AG04449 (cell line): ENCODE data around the gene TNNT2.

ENCODE experiments used
- CTCF ChIA-PET: fragments of 350-600 bp; formaldehyde crosslinking; extraction: SDS; loops from one replicate; lab custom pipeline; 2021; ENCODE audit warnings: antibody characterized with exemption; lab: Yijun Ruan, JAX
- POLR2A ChIA-PET: fragments of 400-600, 350-600 bp; formaldehyde crosslinking; extraction: SDS; loops from one replicate; lab custom pipeline; 2020; ENCODE audit warnings: antibody characterized with exemption, inconsistent platforms; lab: Yijun Ruan, JAX
- DNase-seq: peaks from one replicate; pipeline ENCODE4 v3.0.0-alpha.2; 2010; ENCODE audit warnings: low read depth, low spot score
- H3K4me3 ChIP-seq: 2 replicates; pipeline ENCODE4 v1.5.1; 2011; ENCODE audit warnings: low read depth, mild to moderate bottlenecking, control low read depth, low read length
- TF ChIP-seq, protein P1 (sequence below): IDR thresholded peaks from one replicate; pipeline ENCODE4 v1.5.1; 2011; ENCODE audit warnings: mild to moderate bottlenecking, moderate library complexity, low read length, control low read depth, inconsistent platforms; ENCODE audit not compliant: insufficient read depth; ENCODE audit errors: missing control alignments

Gene TNNT2

DNA sequence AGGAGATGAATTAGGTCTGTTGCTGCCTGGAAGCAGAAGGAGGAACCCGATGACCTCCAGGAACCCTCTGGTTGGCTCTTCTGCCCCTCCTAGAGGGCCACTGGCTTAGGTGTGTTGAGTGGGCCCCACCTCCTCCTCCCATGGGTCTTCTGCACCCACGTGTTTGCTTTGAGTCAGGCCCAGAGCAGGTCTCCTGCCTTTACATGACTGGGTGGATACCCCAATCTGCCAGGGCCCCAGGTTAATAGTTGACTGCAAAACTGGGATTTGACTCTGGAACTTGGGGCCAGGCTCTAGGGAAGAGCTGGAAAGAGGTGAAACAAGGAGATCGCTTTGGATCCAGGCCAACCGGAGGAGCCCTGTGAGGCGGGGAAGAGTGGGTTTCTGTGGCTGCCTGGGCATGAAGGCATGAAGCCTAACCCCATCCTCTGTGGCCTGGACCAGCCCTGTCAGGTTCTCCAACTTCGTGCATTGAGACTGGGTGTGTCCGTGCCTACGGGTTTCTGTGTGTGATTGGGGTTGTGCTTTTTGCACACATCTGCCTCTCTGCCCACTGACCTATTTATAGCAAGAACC lies 29.4 kb upstream of the TNNT2 start:
- CTCF ChIA-PET = interaction anchor here (0.6 to 13.7 kb wide), 19 partner anchors 12 to 153 kb away, joined by 3 to 195 read pairs (median 8); no protein-coding TSS in a partner anchor
- TF ChIP-seq, protein P1, sequence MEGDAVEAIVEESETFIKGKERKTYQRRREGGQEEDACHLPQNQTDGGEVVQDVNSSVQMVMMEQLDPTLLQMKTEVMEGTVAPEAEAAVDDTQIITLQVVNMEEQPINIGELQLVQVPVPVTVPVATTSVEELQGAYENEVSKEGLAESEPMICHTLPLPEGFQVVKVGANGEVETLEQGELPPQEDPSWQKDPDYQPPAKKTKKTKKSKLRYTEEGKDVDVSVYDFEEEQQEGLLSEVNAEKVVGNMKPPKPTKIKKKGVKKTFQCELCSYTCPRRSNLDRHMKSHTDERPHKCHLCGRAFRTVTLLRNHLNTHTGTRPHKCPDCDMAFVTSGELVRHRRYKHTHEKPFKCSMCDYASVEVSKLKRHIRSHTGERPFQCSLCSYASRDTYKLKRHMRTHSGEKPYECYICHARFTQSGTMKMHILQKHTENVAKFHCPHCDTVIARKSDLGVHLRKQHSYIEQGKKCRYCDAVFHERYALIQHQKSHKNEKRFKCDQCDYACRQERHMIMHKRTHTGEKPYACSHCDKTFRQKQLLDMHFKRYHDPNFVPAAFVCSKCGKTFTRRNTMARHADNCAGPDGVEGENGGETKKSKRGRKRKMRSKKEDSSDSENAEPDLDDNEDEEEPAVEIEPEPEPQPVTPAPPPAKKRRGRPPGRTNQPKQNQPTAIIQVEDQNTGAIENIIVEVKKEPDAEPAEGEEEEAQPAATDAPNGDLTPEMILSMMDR = no peak
- no peak for DNase-seq
- no peak overlapping the region for H3K4me3 ChIP-seq
- POLR2A ChIA-PET = no interaction called here

DNA sequence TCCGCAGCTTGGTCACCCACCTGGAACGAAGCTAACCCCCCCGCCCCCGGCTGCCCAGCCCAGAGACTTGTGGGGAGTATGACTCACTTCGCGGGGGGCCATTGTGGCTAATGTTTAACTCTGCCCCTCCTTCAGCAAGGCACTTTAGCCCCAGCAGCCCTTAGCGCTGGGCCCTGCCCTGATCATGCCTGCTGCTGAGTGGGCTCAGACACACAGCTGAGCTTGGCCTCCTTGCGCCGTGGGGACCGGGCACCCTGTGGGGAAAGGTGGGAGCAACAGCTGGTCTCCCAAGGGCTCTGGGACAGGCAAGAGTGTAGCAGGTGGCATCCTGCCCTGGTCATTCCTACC lies 28.0 kb upstream of the TNNT2 start:
- ChIA-PET POLR2A (no interaction called here), CTCF (interaction anchor here (0.9 to 13.7 kb wide), 14 partner anchors 12 to 153 kb away, joined by 3 to 195 read pairs (median 6); no protein-coding TSS in a partner anchor)
- no peak for DNase-seq

DNA sequence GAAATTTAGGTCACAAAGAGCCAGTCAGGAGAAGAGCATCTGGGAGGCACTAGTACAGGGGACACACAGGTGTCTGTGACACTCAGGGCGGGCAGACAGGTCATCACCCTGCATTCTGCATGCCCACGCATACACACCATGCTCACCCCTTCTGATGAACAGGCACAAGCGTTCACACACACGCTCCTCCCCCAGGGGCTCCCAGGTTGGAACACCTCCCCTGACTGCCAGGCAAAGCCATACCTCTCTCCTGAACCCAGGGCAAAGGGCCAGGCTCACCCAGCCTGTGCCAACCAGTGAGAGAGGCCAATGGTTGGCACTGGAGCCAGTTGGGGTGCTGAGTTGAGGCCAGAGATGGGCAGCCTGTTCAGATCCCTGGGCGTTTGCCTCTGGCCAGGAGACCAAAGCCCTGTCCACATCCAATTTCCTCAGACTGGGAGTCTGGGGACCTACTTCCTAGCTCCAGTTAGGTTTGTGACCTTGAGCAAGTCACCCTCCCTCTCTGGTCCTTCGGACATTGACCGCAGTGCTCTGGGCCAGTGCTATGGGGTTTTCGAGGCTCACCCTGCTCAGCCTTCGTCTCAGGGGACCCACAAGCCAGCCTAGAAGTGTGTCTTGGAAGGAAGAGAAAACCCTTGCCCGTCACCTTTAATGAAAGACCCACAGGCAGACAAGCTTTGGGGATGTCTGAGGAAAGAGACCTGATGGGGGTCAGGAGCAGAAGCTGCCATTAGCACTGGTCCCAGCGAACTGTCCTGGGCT lies 27.4 kb upstream of the TNNT2 start:
- DNase-seq = no peak
- POLR2A ChIA-PET = no interaction called here
- no peak overlapping the region for H3K4me3 ChIP-seq
- TF ChIP-seq, protein P1 = no peak
- CTCF ChIA-PET = interaction anchor here (1.0 to 13.7 kb wide), 12 partner anchors 9 to 151 kb away, joined by 3 to 195 read pairs (median 6); no protein-coding TSS in a partner anchor

More for the DNA sequence above, 28.0 kb upstream of the TNNT2 start:
- no peak overlapping the region for H3K4me3 ChIP-seq
- TF ChIP-seq, protein P1 = no peak

DNA sequence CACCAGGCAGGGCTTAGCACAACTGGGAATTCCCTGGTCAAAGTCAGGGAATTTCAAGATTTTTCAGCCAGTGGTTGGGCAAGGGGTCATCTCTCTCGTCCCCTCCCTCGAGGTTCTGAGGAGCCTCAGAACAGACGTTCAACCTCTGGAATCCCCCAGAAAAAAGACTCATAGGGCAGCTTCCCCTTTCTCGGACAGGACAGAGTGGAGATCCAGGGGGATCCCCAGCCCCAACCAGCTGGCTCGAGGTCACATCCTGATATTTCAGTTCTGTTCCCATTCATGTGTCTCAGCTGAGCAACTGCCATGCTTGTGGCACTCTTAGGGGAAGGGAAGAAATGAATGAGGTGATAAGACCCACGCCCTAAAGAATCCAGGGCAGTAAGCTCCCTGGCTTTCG lies 26.6 kb upstream of the TNNT2 start:
- TF ChIP-seq, protein P1 = no peak
- no peak for DNase-seq
- POLR2A ChIA-PET = no interaction called here
- H3K4me3 ChIP-seq = no peak overlapping the region
- CTCF ChIA-PET = interaction anchor here (1.1 to 13.7 kb wide), 9 partner anchors 8 to 150 kb away, joined by 3 to 195 read pairs (median 5); no protein-coding TSS in a partner anchor

DNA sequence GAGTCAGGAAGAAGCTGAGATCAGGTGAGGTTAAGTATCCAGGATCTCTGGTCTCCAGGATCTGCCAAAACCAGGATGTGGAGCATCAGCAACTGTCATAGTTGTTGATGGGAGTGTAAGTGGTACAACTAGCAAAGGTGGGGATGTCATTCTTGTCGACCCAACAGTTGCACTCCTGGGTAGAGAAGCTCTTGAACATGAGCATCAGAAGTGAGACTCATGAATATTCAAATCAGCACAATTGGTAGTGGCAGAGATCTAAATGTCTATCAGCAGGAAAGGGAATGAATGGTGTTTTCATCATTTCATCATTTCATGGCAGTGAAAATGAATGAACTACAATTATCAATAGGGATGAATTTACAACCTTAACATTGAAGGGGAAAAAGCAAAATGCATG lies 25.9 kb upstream of the TNNT2 start:
- POLR2A ChIA-PET = no interaction called here
- H3K4me3 ChIP-seq = no peak overlapping the region
- TF ChIP-seq, protein P1 = no peak
- CTCF ChIA-PET = interaction anchor here (1.0 to 13.7 kb wide), 5 partner anchors 8 to 56 kb away, joined by 4 to 195 read pairs (median 5); no protein-coding TSS in a partner anchor
- DNase-seq = no peak

DNA sequence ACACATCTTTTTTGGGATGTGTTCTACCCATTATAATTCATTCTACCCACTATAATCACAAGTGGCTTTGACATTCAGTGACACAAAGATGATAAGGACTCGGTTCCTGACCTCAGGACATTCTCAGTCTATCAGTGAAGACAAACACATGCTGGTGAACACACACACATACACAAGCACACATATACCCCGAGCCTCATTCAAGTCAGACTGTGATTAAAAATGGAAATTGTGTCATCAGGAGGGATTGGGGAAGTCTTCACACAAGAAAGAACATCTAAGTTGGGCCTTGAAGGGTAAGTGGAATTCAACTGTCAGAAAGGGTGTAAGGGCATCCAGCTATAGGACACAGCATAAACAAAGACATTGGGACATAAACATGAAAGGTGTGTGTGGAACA lies 24.2 kb upstream of the TNNT2 start:
- DNase-seq = no peak
- POLR2A ChIA-PET = no interaction called here

More for the DNA sequence above, 24.2 kb upstream of the TNNT2 start:
- H3K4me3 ChIP-seq = no peak overlapping the region
- TF ChIP-seq, protein P1 = no peak
- CTCF ChIA-PET = interaction anchor here (1.3 to 13.7 kb wide), 6 partner anchors 9 to 147 kb away, joined by 3 to 195 read pairs (median 26); no protein-coding TSS in a partner anchor
